ENCODE results near the gene DPH2.

- TF ChIP-seq ELF4 (CRISPR knock-in tag; IDR thresholded peaks at IDR 0.05; ENCODE audit: low read depth) (no peak), CTCF (IDR thresholded peaks at IDR 0.05) (no peak), ZNF317 (CRISPR knock-in tag; IDR thresholded peaks at IDR 0.05; ENCODE audit: borderline replicate concordance, low read depth) (no peak), KAT7 (CRISPR knock-in tag; IDR thresholded peaks at IDR 0.05; ENCODE audit: borderline replicate concordance) (no peak), FOXP4 (CRISPR knock-in tag; IDR thresholded peaks at IDR 0.05) (no peak)
- TF ChIP-seq, protein P1, sequence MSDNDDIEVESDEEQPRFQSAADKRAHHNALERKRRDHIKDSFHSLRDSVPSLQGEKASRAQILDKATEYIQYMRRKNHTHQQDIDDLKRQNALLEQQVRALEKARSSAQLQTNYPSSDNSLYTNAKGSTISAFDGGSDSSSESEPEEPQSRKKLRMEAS (CRISPR knock-in tag; IDR thresholded peaks at IDR 0.05): no peak
These were observed 43.3 kb downstream of the DPH2 start for GRCh38 chr1:44012941-44013609.

Measured in WTC11 (cell line).